Loucy (cell line): ENCODE measurements around the gene GORAB.
A peak's percentile ranks its signal among the peaks of the same experiment; 100 is the strongest.

Source experiments
- H2AFZ ChIP-seq: fragments of 200-600 bp; sonication (generic); 2 replicates; pipeline ENCODE4 v1.6.0; 2016; ENCODE audit warnings: antibody characterized with exemption, mild to moderate bottlenecking, low read length, moderate library complexity
- H3F3A ChIP-seq: fragments of 200-600 bp; 2 replicates; pipeline ENCODE4 v1.6.0; 2016; ENCODE audit warnings: antibody characterized with exemption, low read depth, mild to moderate bottlenecking
- H3K27me3 ChIP-seq: fragments of 200-600 bp; sonication (generic); 2 replicates; pipeline ENCODE4 v1.6.1; 2014; ENCODE audit warnings: low read length, mild to moderate bottlenecking; ENCODE audit not compliant: insufficient read depth, poor library complexity, severe bottlenecking
- H3K36me3 ChIP-seq: fragments of 200-600 bp; sonication (generic); 2 replicates; pipeline ENCODE4 v1.6.1; 2016; ENCODE audit warnings: low read length; ENCODE audit not compliant: insufficient read depth
- H3K4me1 ChIP-seq: fragments of 200-600 bp; sonication (generic); 2 replicates; pipeline ENCODE4 v1.5.1; 2014; ENCODE audit warnings: low read length, mild to moderate bottlenecking; ENCODE audit not compliant: insufficient read depth, poor library complexity, severe bottlenecking
- H3K4me2 ChIP-seq: fragments of 200-600 bp; sonication (generic); 2 replicates; pipeline ENCODE4 v1.6.0; 2014; ENCODE audit warnings: antibody characterized with exemption, low read length, low read depth, mild to moderate bottlenecking; ENCODE audit not compliant: poor library complexity, severe bottlenecking
- H3K4me3 ChIP-seq: fragments of 200-600 bp; sonication (generic); 2 replicates; pipeline ENCODE4 v1.5.1; 2014; ENCODE audit warnings: low read length, mild to moderate bottlenecking, mixed read lengths; ENCODE audit not compliant: poor library complexity, severe bottlenecking
- H3K79me2 ChIP-seq: fragments of 200-600 bp; sonication (generic); 2 replicates; pipeline ENCODE4 v1.6.1; 2014; ENCODE audit warnings: low read length; ENCODE audit not compliant: insufficient read depth
- H3K9ac ChIP-seq: fragments of 200-600 bp; sonication (generic); 2 replicates; pipeline ENCODE4 v1.6.0; 2014; ENCODE audit warnings: mild to moderate bottlenecking, low read depth, low read length, moderate library complexity; ENCODE audit not compliant: poor library complexity, severe bottlenecking
- H3K9me2 ChIP-seq: fragments of 200-600 bp; sonication (generic); replicated peaks from 2 replicates; pipeline ENCODE4 v1.6.1; 2016; ENCODE audit warnings: low read depth, low read length, mixed read lengths
- H3K9me3 ChIP-seq: fragments of 200-600 bp; sonication (generic); 2 replicates; pipeline ENCODE4 v1.6.1; 2014; ENCODE audit warnings: mild to moderate bottlenecking, antibody characterized with exemption, low read length, low read depth; ENCODE audit not compliant: insufficient read depth
- H4K20me1 ChIP-seq: fragments of 200-600 bp; sonication (generic); 2 replicates; pipeline ENCODE4 v1.6.0; 2014; ENCODE audit warnings: antibody characterized with exemption, low read length, mild to moderate bottlenecking; ENCODE audit not compliant: insufficient read depth, poor library complexity, severe bottlenecking
- EZH2phosphoT487 ChIP-seq: fragments of 200-600 bp; IDR thresholded peaks from 2 replicates; pipeline ENCODE4 v1.6.1; 2018; ENCODE audit warnings: antibody characterized with exemption, mild to moderate bottlenecking, moderate library complexity, borderline replicate concordance
- TF ChIP-seq, protein P1 (sequence below): fragments of 200-600 bp; sonication (generic); conservative IDR thresholded peaks from 2 replicates; pipeline ENCODE4 v1.5.1; 2014; ENCODE audit warnings: mild to moderate bottlenecking, antibody characterized with exemption, low read length

GORAB gene

DNA sequence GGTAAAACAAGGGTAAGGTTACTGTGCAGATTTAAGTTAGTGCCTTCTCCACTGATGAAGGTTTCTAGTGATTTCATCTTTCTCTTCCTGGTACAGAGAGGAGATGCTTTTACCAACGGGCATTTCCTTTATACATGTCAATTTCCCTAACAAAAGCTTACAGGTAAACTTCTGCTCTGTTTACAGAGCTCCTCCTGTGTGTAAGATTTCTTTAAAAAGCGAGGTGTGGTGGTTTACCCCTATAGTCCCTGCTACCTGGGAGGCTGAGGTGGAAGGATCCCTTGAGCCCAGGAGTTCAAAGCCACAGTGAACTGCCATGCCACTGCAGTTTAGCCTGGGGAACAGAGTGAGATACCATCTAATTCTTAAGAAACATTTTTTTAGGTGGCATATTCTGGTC is 40.7 kb upstream of the GORAB start:
- H3F3A ChIP-seq, result peaks cover 5% of the 10 kb centered on the region
- peak overlapping the region; percentile 28 for H3K4me2 ChIP-seq
- H3K4me1 ChIP-seq, result peaks cover 41% of the 10 kb centered on the region
- H3K4me3 ChIP-seq, result no peak overlapping the region
- no peaks in the 10 kb centered on the region for H3K36me3 ChIP-seq
- H2AFZ ChIP-seq, result peak overlapping the region; percentile 71
- TF ChIP-seq, protein P1, sequence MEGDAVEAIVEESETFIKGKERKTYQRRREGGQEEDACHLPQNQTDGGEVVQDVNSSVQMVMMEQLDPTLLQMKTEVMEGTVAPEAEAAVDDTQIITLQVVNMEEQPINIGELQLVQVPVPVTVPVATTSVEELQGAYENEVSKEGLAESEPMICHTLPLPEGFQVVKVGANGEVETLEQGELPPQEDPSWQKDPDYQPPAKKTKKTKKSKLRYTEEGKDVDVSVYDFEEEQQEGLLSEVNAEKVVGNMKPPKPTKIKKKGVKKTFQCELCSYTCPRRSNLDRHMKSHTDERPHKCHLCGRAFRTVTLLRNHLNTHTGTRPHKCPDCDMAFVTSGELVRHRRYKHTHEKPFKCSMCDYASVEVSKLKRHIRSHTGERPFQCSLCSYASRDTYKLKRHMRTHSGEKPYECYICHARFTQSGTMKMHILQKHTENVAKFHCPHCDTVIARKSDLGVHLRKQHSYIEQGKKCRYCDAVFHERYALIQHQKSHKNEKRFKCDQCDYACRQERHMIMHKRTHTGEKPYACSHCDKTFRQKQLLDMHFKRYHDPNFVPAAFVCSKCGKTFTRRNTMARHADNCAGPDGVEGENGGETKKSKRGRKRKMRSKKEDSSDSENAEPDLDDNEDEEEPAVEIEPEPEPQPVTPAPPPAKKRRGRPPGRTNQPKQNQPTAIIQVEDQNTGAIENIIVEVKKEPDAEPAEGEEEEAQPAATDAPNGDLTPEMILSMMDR, result no peak
- no peak for TF ChIP-seq EZH2phosphoT487
- no peaks in the 10 kb centered on the region for H4K20me1 ChIP-seq
- H3K9ac ChIP-seq, result no peak overlapping the region
- H3K79me2 ChIP-seq, result no peaks in the 10 kb centered on the region
- H3K9me2 ChIP-seq, result no peaks in the 10 kb centered on the region
- H3K9me3 ChIP-seq, result no peaks in the 10 kb centered on the region
- H3K27me3 ChIP-seq, result no peaks in the 10 kb centered on the region

DNA sequence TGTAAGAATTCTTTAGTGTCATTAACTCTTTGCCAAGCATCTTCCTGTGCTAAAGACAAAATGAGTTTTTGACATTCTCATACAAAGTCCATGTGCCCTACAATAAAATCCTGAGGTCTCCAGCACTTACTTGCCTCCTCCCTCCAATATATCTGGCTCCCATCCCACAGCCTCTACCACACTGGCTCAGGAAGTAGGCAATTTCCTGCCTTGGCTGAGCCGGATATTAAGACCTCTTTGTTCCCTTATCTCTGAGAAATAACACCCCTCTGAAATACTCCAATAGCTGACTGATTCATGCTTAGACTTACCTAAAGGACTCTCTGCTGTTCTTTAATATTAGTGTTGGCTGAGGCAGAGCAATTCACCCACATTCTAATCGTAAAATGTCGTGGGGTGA is 37.6 kb upstream of the GORAB start:
- H3K4me2 ChIP-seq, result peak overlapping the region; percentile 74
- H3K9ac ChIP-seq, result peak overlapping the region; percentile 33
- H2AFZ ChIP-seq, result no peak overlapping the region
- H3K27me3 ChIP-seq, result no peaks in the 10 kb centered on the region
- H3K9me2 ChIP-seq, result no peaks in the 10 kb centered on the region
- peaks cover 47% of the 10 kb centered on the region for H3K4me1 ChIP-seq
- TF ChIP-seq, protein P1, result no peak
- TF ChIP-seq EZH2phosphoT487, result no peak
- no peaks in the 10 kb centered on the region for H4K20me1 ChIP-seq
- peak overlapping the region; percentile 58 for H3K4me3 ChIP-seq
- no peaks in the 10 kb centered on the region for H3K36me3 ChIP-seq
- no peaks in the 10 kb centered on the region for H3K79me2 ChIP-seq
- peaks cover 5% of the 10 kb centered on the region for H3F3A ChIP-seq
- no peaks in the 10 kb centered on the region for H3K9me3 ChIP-seq

DNA sequence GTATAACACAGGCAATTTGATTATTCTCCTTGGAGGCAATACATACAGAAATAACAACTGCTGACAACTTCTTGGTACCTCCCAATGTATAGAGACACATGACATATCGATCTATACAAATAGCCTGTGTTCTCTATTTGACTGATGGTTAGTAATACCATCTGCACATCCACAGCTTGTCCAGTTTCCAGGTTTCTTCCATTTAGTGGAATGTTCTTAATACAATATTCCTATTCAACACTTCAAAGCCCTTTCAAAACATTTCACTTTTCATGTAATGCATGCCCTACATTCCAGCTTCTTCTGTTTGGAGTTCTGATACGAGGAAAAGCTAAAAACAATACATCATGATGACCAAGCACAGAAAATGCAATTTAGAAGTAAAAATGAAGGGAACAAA is 37.0 kb upstream of the GORAB start:
- Histone ChIP-seq H3K9ac (peak overlapping the region; percentile 33), H3F3A (peaks cover 5% of the 10 kb centered on the region), H3K79me2 (no peaks in the 10 kb centered on the region), H3K9me2 (no peaks in the 10 kb centered on the region), H3K4me1 (peaks cover 47% of the 10 kb centered on the region), H3K4me3 (peak overlapping the region; percentile 58), H3K9me3 (no peaks in the 10 kb centered on the region), H3K4me2 (peak overlapping the region; percentile 74), H3K27me3 (no peaks in the 10 kb centered on the region), H2AFZ (peak overlapping the region; percentile 31; the same call in 1 of the 2 replicates), H4K20me1 (no peaks in the 10 kb centered on the region), H3K36me3 (no peaks in the 10 kb centered on the region)
- TF ChIP-seq EZH2phosphoT487, result no peak
- TF ChIP-seq, protein P1, result no peak
